HCT116 (cell line): ENCODE results near the gene SIX5.
"Not testable (repeated sequence)": the region's sequence is repeated elsewhere in the genome, so short reads cannot be mapped to it uniquely, and the experiment has no call there.

ENCODE experiments used
- CTCF ChIP-seq, 3 experiments: fragments of 200-600 bp in 1 of 3; sonication (generic) in 1 of 3; IDR thresholded peaks in 2 of 3; conservative IDR thresholded peaks in 1 of 3; 2 replicates each; pipeline ENCODE4 v1.5.1; 2012 to 2017; ENCODE audit warnings: low read depth in 2 of 3, low read length in 2 of 3, antibody characterized with exemption in 1 of 3, borderline replicate concordance in 1 of 3, control low read depth in 1 of 3, mild to moderate bottlenecking in 1 of 3, mixed read lengths in 1 of 3, mixed run types in 1 of 3, moderate library complexity in 1 of 3; ENCODE audit not compliant: insufficient read depth in 1 of 3
- EZH2 ChIP-seq: fragments of 200-600 bp; sonication (generic); IDR thresholded peaks from 2 replicates; pipeline ENCODE4 v1.6.1; 2017; ENCODE audit warnings: antibody characterized with exemption, mixed run types
- EZH2phosphoT487 ChIP-seq: fragments of 200-600 bp; IDR thresholded peaks from 2 replicates; pipeline ENCODE4 v1.6.1; 2018; ENCODE audit warnings: antibody characterized with exemption, borderline replicate concordance
- FOSL1 ChIP-seq: IDR thresholded peaks from 2 replicates; pipeline ENCODE4 v1.6.1; 2012; ENCODE audit warnings: low read depth
- JUND ChIP-seq: IDR thresholded peaks from 2 replicates; pipeline ENCODE4 v1.6.1; 2012
- MAX ChIP-seq: IDR thresholded peaks from 2 replicates; pipeline ENCODE4 v1.6.1; 2012
- POLR2A ChIP-seq: IDR thresholded peaks from 2 replicates; pipeline ENCODE4 v1.7.0; 2011; ENCODE audit warnings: borderline replicate concordance; ENCODE audit not compliant: insufficient read depth, insufficient read length; ENCODE audit errors: extremely low read depth
- RAD21 ChIP-seq: IDR thresholded peaks from 2 replicates; pipeline ENCODE4 v1.6.1; 2012; ENCODE audit warnings: low read depth, mild to moderate bottlenecking
- REST ChIP-seq: IDR thresholded peaks from 2 replicates; pipeline ENCODE4 v1.6.1; 2012; ENCODE audit warnings: low read depth
- SRF ChIP-seq: IDR thresholded peaks from 2 replicates; pipeline ENCODE4 v1.6.1; 2012; ENCODE audit warnings: low read depth
- TCF7L2 ChIP-seq: IDR thresholded peaks from 2 replicates; pipeline ENCODE4 v1.7.0; 2011; ENCODE audit warnings: borderline replicate concordance, inconsistent platforms; ENCODE audit not compliant: insufficient read depth, insufficient read length; ENCODE audit errors: extremely low read depth
- ZBTB33 ChIP-seq: IDR thresholded peaks from 2 replicates; pipeline ENCODE4 v1.6.1; 2011; ENCODE audit warnings: mild to moderate bottlenecking, low read length, moderate library complexity; ENCODE audit not compliant: insufficient replicate concordance; ENCODE audit errors: extremely low read depth
- ZFX ChIP-seq: fragments of 450-650 bp; IDR thresholded peaks from 2 replicates; pipeline ENCODE4 v1.6.1; 2017

- not testable (repeated sequence) for TF ChIP-seq POLR2A; ZFX; CTCF (IDR thresholded peaks at IDR 0.05 in 2 of 3, conservative IDR thresholded peaks at IDR 0.05 in 1 of 3; ENCODE audit: borderline replicate concordance in 1 of 3, insufficient read depth in 1 of 3, low read depth in 2 of 3, low read length in 2 of 3); REST; FOSL1; RAD21; EZH2; EZH2phosphoT487; TCF7L2; ZBTB33; JUND; MAX; SRF
Measured at GRCh38 chr19:45799541-45799940, 30.5 kb upstream of the SIX5 start.
